ENCODE data around the gene STMN3. TPM values are rescaled to one million over a fixed set of nuclear protein-coding genes. Genes with fewer than 3 reads are reported as not detected.
"Not testable (repeated sequence)": the region's sequence is repeated elsewhere in the genome, so short reads cannot be mapped to it uniquely, and the experiment has no call there.

The STMN3 gene
- total RNA-seq, 1 donor: 1.1 TPM

DNA sequence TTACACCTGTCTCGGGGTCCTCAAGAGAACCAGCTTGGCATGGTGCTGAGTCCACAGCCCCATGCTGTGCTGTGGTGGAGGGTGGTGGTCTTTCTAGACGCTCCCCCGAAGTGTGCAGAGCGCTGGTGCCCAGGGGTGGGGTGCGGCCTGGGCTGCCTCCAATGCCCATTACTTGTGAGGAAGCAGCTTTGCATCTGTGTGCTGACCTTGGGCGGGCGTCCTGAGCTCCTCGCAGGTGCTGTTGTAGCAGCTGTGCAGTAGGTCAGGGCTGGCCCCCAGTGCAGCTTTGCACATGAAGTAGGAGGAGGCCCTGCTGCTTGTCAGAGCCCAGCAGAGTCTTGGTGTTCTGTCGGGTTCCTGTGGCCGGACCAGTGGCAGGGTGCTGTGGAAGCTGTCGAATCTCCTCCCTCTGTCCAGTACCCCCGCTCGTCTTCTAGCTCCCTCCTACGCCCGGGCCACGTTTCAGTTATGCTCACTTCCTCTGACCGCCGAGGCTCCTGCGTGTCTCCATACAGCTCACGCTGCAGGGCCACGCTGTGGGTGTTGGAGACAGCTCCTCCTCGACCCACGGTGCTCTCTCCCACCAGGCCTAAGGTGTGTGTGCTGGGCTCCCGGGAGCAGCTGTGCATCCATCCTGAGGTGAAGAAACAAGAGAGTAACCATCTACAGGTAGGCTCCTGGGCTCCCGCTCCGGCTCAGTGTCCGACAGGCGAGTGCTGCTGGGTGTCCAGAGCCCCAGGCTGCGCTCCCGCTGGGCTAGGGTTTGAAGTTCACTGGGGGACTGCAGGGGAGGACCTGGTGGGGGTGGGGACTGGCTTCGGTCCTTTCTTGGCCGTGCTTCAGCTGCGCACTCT, 9.0 kb upstream of the STMN3 start:
- Histone ChIP-seq H3K4me2 (ENCODE audit: insufficient read depth, low read length) (no peak overlapping the region), H3K27me3 (ENCODE audit: insufficient read depth, low read length) (no peaks in the 10 kb centered on the region), H3K79me2 (ENCODE audit: insufficient read depth, low read length) (peaks cover 49% of the 10 kb centered on the region), H4K20me1 (ENCODE audit: insufficient read depth, low read length) (no peaks in the 10 kb centered on the region), H3K27ac (ENCODE audit: low read depth, low read length) (no peak overlapping the region), H2AFZ (ENCODE audit: low read length) (no peak overlapping the region), H3K9me3 (ENCODE audit: low read depth, low read length) (no peaks in the 10 kb centered on the region), H3K36me3 (ENCODE audit: insufficient read depth, low read length) (peaks cover 42% of the 10 kb centered on the region), H3K4me3 (ENCODE audit: insufficient read depth, low read length) (no peak overlapping the region), H3K4me1 (ENCODE audit: insufficient read depth, low read length) (peaks cover 14% of the 10 kb centered on the region)
- TF ChIP-seq, protein P1, sequence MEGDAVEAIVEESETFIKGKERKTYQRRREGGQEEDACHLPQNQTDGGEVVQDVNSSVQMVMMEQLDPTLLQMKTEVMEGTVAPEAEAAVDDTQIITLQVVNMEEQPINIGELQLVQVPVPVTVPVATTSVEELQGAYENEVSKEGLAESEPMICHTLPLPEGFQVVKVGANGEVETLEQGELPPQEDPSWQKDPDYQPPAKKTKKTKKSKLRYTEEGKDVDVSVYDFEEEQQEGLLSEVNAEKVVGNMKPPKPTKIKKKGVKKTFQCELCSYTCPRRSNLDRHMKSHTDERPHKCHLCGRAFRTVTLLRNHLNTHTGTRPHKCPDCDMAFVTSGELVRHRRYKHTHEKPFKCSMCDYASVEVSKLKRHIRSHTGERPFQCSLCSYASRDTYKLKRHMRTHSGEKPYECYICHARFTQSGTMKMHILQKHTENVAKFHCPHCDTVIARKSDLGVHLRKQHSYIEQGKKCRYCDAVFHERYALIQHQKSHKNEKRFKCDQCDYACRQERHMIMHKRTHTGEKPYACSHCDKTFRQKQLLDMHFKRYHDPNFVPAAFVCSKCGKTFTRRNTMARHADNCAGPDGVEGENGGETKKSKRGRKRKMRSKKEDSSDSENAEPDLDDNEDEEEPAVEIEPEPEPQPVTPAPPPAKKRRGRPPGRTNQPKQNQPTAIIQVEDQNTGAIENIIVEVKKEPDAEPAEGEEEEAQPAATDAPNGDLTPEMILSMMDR (IDR thresholded peaks at IDR 0.05; ENCODE audit: extremely low read depth, low read depth, low read length): no peak
- peak; percentile 62 for DNase-seq (ENCODE audit: insufficient read length, low spot score, missing footprints)

- peaks cover 36% of the 10 kb centered on the region for H3K36me3 ChIP-seq (ENCODE audit: insufficient read depth, low read length)
- no peak for DNase-seq (ENCODE audit: insufficient read length, low spot score, missing footprints)
Measured at GRCh38 chr20:63661108-63661507, 7.9 kb upstream of the STMN3 start.

GRCh38 chr20:63660622-63661021, 7.4 kb upstream of the STMN3 start:
- no peak overlapping the region for H2AFZ ChIP-seq (ENCODE audit: low read length)
- DNase-seq (ENCODE audit: insufficient read length, low spot score, missing footprints): peak; percentile 71
- peaks cover 34% of the 10 kb centered on the region for H3K36me3 ChIP-seq (ENCODE audit: insufficient read depth, low read length)
- no peak overlapping the region for H3K4me3 ChIP-seq (ENCODE audit: insufficient read depth, low read length)
- H3K27ac ChIP-seq (ENCODE audit: low read depth, low read length): no peak overlapping the region
- peaks cover 49% of the 10 kb centered on the region for H3K79me2 ChIP-seq (ENCODE audit: insufficient read depth, low read length)
- no peaks in the 10 kb centered on the region for H3K9me3 ChIP-seq (ENCODE audit: low read depth, low read length)
- no peaks in the 10 kb centered on the region for H4K20me1 ChIP-seq (ENCODE audit: insufficient read depth, low read length)
- peaks cover 14% of the 10 kb centered on the region for H3K4me1 ChIP-seq (ENCODE audit: insufficient read depth, low read length)
- TF ChIP-seq, protein P1 (IDR thresholded peaks at IDR 0.05; ENCODE audit: extremely low read depth, low read depth, low read length): no peak
- H3K27me3 ChIP-seq (ENCODE audit: insufficient read depth, low read length): no peaks in the 10 kb centered on the region
- no peak overlapping the region for H3K4me2 ChIP-seq (ENCODE audit: insufficient read depth, low read length)

More at GRCh38 chr20:63661108-63661507, 7.9 kb upstream of the STMN3 start:
- Histone ChIP-seq H2AFZ (ENCODE audit: low read length) (no peak overlapping the region), H3K4me3 (ENCODE audit: insufficient read depth, low read length) (no peak overlapping the region), H4K20me1 (ENCODE audit: insufficient read depth, low read length) (no peaks in the 10 kb centered on the region), H3K9me3 (ENCODE audit: low read depth, low read length) (no peaks in the 10 kb centered on the region), H3K4me2 (ENCODE audit: insufficient read depth, low read length) (no peak overlapping the region), H3K27ac (ENCODE audit: low read depth, low read length) (no peak overlapping the region), H3K27me3 (ENCODE audit: insufficient read depth, low read length) (no peaks in the 10 kb centered on the region), H3K4me1 (ENCODE audit: insufficient read depth, low read length) (peaks cover 14% of the 10 kb centered on the region), H3K79me2 (ENCODE audit: insufficient read depth, low read length) (peaks cover 49% of the 10 kb centered on the region)
- TF ChIP-seq, protein P1 (IDR thresholded peaks at IDR 0.05; ENCODE audit: extremely low read depth, low read depth, low read length): no peak

DNA sequence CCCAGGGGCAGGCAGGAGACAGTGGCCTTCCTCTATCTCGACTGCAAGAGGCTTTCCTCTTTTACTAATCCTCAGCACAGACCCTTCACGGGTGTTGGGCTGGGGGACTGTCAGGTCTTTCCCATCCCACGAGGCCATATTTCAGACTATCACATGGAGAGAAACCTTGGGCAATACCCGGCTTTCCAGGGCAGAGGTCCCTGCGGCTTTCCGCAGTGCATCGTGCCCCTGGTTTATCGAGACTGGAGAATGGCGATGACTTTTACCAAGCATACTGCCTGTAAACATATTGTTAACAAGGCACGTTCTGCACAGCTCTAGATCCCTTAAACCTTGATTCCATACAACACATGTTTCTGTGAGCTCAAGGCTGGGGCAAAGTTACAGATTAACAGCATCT, 7.0 kb upstream of the STMN3 start:
- H3K4me1 ChIP-seq (ENCODE audit: insufficient read depth, low read length): peaks cover 14% of the 10 kb centered on the region
- H3K4me3 ChIP-seq (ENCODE audit: insufficient read depth, low read length); H2AFZ ChIP-seq (ENCODE audit: low read length); DNase-seq (ENCODE audit: insufficient read length, low spot score, missing footprints); H3K9me3 ChIP-seq (ENCODE audit: low read depth, low read length); H4K20me1 ChIP-seq (ENCODE audit: insufficient read depth, low read length); H3K27me3 ChIP-seq (ENCODE audit: insufficient read depth, low read length); H3K27ac ChIP-seq (ENCODE audit: low read depth, low read length); H3K4me2 ChIP-seq (ENCODE audit: insufficient read depth, low read length): not testable (repeated sequence)
- peaks cover 34% of the 10 kb centered on the region for H3K36me3 ChIP-seq (ENCODE audit: insufficient read depth, low read length)
- peaks cover 49% of the 10 kb centered on the region for H3K79me2 ChIP-seq (ENCODE audit: insufficient read depth, low read length)

Measured in osteoblast (primary cell).